ENCODE data around the gene ADCY5. TPM values are rescaled to one million over a fixed set of nuclear protein-coding genes. Genes with fewer than 3 reads are reported as not detected.

The ADCY5 gene
- total RNA-seq, 1 donor from 2014 or later: 4.0 TPM

GRCh38 chr3:123416173-123416572 is 32.7 kb downstream of the ADCY5 start:
- Histone ChIP-seq H3K36me3 (no peaks in the 10 kb centered on the region), H3K9me3 (no peaks in the 10 kb centered on the region), H3K4me3 (no peak overlapping the region), H3K27me3 (no peaks in the 10 kb centered on the region), H3K4me1 (no peaks in the 10 kb centered on the region), H3K27ac (no peak overlapping the region)
- intact Hi-C loops (cut with DNase I): no loop called here
- no peak for ATAC-seq
- no peak for DNase-seq
- TF ChIP-seq CTCF (IDR thresholded peaks at IDR 0.05): no peak

GRCh38 chr3:123414973-123415775 is 33.7 kb downstream of the ADCY5 start:
- ATAC-seq (no peak), DNase-seq (no peak)
- no peaks in the 10 kb centered on the region for H3K4me1 ChIP-seq
- H3K27ac ChIP-seq: peak overlapping the region; percentile 4
- intact Hi-C loops (cut with DNase I): no loop called here
- H3K4me3 ChIP-seq: no peak overlapping the region
- no peak for TF ChIP-seq CTCF (IDR thresholded peaks at IDR 0.05)
- H3K9me3 ChIP-seq: no peaks in the 10 kb centered on the region
- no peaks in the 10 kb centered on the region for H3K36me3 ChIP-seq
- H3K27me3 ChIP-seq: no peaks in the 10 kb centered on the region

GRCh38 chr3:123412811-123413604 is 35.9 kb downstream of the ADCY5 start:
- H3K4me3 ChIP-seq: no peak overlapping the region
- no peaks in the 10 kb centered on the region for H3K36me3 ChIP-seq
- ATAC-seq (no peak), DNase-seq (no peak)
- H3K27me3 ChIP-seq: no peaks in the 10 kb centered on the region
- peak overlapping the region; percentile 56 for H3K27ac ChIP-seq
- intact Hi-C loops (cut with DNase I): no loop called here
- no peaks in the 10 kb centered on the region for H3K4me1 ChIP-seq
- no peaks in the 10 kb centered on the region for H3K9me3 ChIP-seq
- no peak for TF ChIP-seq CTCF (IDR thresholded peaks at IDR 0.05)

- intact Hi-C loops (cut with DNase I): no loop called here
- H3K4me3 ChIP-seq: no peak overlapping the region
- DNase-seq (no peak), ATAC-seq (no peak)
- no peak overlapping the region for H3K27ac ChIP-seq
- H3K36me3 ChIP-seq: no peaks in the 10 kb centered on the region
- no peak for TF ChIP-seq CTCF (IDR thresholded peaks at IDR 0.05)
- H3K27me3 ChIP-seq: no peaks in the 10 kb centered on the region
- no peaks in the 10 kb centered on the region for H3K9me3 ChIP-seq
- no peaks in the 10 kb centered on the region for H3K4me1 ChIP-seq
Observed at GRCh38 chr3:123412076-123412475, 36.8 kb downstream of the ADCY5 start.

- H3K27ac ChIP-seq: no peak overlapping the region
- DNase-seq (no peak), ATAC-seq (no peak)
- no peak for TF ChIP-seq CTCF (IDR thresholded peaks at IDR 0.05)
- no peaks in the 10 kb centered on the region for H3K9me3 ChIP-seq
- intact Hi-C loops (cut with DNase I): no loop called here
- H3K36me3 ChIP-seq: no peaks in the 10 kb centered on the region
- no peak overlapping the region for H3K4me3 ChIP-seq
- H3K4me1 ChIP-seq: no peaks in the 10 kb centered on the region
- H3K27me3 ChIP-seq: no peaks in the 10 kb centered on the region
Observed at GRCh38 chr3:123411340-123412040, 37.4 kb downstream of the ADCY5 start.
